ENCODE results near the gene CACNB2.

The CACNB2 gene

DNA sequence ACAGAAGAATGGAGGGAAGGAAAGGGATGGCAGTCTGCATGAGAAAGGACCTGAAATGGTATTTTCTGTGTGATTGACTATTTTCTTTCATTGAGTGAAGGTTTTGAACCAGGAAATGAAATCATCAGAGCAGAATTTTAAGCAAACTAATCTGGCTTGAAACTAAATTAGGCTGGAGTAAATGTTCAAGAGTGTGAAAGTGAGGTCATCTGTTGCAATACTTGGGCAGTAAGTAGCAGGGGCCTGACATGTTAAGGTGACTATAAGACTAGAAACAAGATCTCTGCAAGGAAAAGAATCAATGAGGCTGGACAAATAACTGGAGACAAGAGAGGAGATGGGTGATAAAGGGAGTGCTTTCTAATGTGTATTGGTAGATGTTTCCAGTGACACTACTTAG lies 306.0 kb downstream of the CACNB2 start:
- Histone ChIP-seq H3K36me3 (ENCODE audit: control insufficient read depth, low read depth, low read length) (no peaks in the 10 kb centered on the region), H3K9me3 (ENCODE audit: control insufficient read depth, low read depth, low read length) (no peaks in the 10 kb centered on the region), H3K27me3 (ENCODE audit: control insufficient read depth, insufficient read depth, low read length) (no peaks in the 10 kb centered on the region), H3K4me1 (ENCODE audit: control insufficient read depth, low read depth, low read length) (no peaks in the 10 kb centered on the region), H3K4me3 (ENCODE audit: low read length) (no peak overlapping the region), H3K27ac (ENCODE audit: low read length) (no peak overlapping the region), H3K9ac (ENCODE audit: low read length) (no peak overlapping the region)

DNA sequence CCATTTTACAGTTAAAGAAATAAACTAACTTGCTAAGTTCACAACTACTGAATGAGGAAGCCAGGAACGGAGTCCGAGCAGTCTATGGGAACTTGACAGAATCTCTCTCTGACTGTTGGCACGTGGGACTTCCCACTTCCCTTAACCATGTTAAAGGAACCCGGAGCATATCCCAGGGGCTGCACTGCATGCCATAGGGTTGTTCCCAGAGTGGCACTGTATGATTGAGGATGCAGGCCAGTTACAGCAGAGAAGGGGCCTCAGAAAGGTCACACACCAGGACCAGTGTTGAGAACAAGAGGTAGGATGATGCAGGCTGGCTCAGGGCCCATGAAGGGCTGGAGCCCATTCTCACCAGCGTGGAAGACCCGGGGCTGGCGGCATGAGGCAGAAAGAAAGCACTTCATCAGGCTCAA lies 309.4 kb downstream of the CACNB2 start:
- no peaks in the 10 kb centered on the region for H3K4me1 ChIP-seq (ENCODE audit: control insufficient read depth, low read depth, low read length)
- no peak overlapping the region for H3K9ac ChIP-seq (ENCODE audit: low read length)
- H3K27me3 ChIP-seq (ENCODE audit: control insufficient read depth, insufficient read depth, low read length), result no peaks in the 10 kb centered on the region
- no peak overlapping the region for H3K4me3 ChIP-seq (ENCODE audit: low read length)
- H3K36me3 ChIP-seq (ENCODE audit: control insufficient read depth, low read depth, low read length), result no peaks in the 10 kb centered on the region
- no peaks in the 10 kb centered on the region for H3K9me3 ChIP-seq (ENCODE audit: control insufficient read depth, low read depth, low read length)
- H3K27ac ChIP-seq (ENCODE audit: low read length), result no peak overlapping the region

GRCh38 chr10:18450298-18450697 lies 310.1 kb downstream of the CACNB2 start:
- Histone ChIP-seq H3K27ac (ENCODE audit: low read length) (no peak overlapping the region), H3K27me3 (ENCODE audit: control insufficient read depth, insufficient read depth, low read length) (no peaks in the 10 kb centered on the region), H3K9me3 (ENCODE audit: control insufficient read depth, low read depth, low read length) (no peaks in the 10 kb centered on the region), H3K4me1 (ENCODE audit: control insufficient read depth, low read depth, low read length) (no peaks in the 10 kb centered on the region), H3K9ac (ENCODE audit: low read length) (no peak overlapping the region), H3K4me3 (ENCODE audit: low read length) (no peak overlapping the region), H3K36me3 (ENCODE audit: control insufficient read depth, low read depth, low read length) (no peaks in the 10 kb centered on the region)

GRCh38 chr10:18455086-18455884 lies 315.1 kb downstream of the CACNB2 start:
- H3K27me3 ChIP-seq (ENCODE audit: control insufficient read depth, insufficient read depth, low read length), result no peaks in the 10 kb centered on the region
- H3K4me3 ChIP-seq (ENCODE audit: low read length), result no peak overlapping the region
- H3K9ac ChIP-seq (ENCODE audit: low read length), result no peak overlapping the region
- no peak overlapping the region for H3K27ac ChIP-seq (ENCODE audit: low read length)
- H3K4me1 ChIP-seq (ENCODE audit: control insufficient read depth, low read depth, low read length), result no peaks in the 10 kb centered on the region
- no peaks in the 10 kb centered on the region for H3K36me3 ChIP-seq (ENCODE audit: control insufficient read depth, low read depth, low read length)
- H3K9me3 ChIP-seq (ENCODE audit: control insufficient read depth, low read depth, low read length), result no peaks in the 10 kb centered on the region

DNA sequence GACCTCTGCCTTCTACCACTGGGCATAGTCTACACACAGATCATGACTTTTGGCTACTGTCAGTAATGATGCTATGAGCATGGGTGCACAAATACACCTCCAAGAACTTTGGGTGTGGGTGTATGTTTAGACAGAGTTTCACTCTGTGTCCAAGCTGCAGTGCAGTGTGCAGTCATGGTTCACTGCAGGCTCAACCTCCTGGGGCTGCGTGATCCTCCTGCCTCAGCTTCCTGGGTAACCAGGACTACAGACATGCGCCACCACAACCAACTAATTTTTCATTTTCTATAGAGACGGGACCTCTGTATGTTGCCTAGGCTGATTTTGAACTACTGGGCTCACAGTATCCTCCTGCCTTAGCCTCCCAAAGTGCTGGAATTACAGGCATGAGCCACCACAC lies 316.8 kb downstream of the CACNB2 start:
- H3K27me3 ChIP-seq (ENCODE audit: control insufficient read depth, insufficient read depth, low read length), result no peaks in the 10 kb centered on the region
- no peaks in the 10 kb centered on the region for H3K36me3 ChIP-seq (ENCODE audit: control insufficient read depth, low read depth, low read length)
- H3K4me3 ChIP-seq (ENCODE audit: low read length), result no peak overlapping the region
- no peak overlapping the region for H3K27ac ChIP-seq (ENCODE audit: low read length)
- H3K9ac ChIP-seq (ENCODE audit: low read length), result no peak overlapping the region
- H3K4me1 ChIP-seq (ENCODE audit: control insufficient read depth, low read depth, low read length), result no peaks in the 10 kb centered on the region
- H3K9me3 ChIP-seq (ENCODE audit: control insufficient read depth, low read depth, low read length), result no peaks in the 10 kb centered on the region

DNA sequence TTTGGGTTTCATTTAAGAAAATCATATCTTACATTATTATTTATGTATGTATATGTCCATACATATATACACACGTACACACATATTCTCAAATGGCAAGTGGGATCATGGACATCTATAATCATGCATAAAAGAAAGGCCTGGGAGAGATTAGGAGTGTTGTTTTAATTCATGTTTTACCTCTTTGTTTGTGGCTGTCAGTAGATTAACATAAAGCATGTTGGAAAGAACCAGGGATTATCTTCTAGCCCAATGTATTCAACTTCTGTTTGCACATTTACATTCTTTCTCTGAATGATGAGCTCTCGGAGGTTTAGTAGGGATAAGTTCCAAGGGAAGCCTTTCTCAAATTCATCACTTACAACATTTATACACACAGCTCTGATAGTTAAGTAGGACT lies 319.8 kb downstream of the CACNB2 start:
- H3K27ac ChIP-seq (ENCODE audit: low read length), result no peak overlapping the region
- H3K9ac ChIP-seq (ENCODE audit: low read length), result no peak overlapping the region
- H3K4me1 ChIP-seq (ENCODE audit: control insufficient read depth, low read depth, low read length), result no peaks in the 10 kb centered on the region
- no peaks in the 10 kb centered on the region for H3K9me3 ChIP-seq (ENCODE audit: control insufficient read depth, low read depth, low read length)
- H3K27me3 ChIP-seq (ENCODE audit: control insufficient read depth, insufficient read depth, low read length), result no peaks in the 10 kb centered on the region
- no peaks in the 10 kb centered on the region for H3K36me3 ChIP-seq (ENCODE audit: control insufficient read depth, low read depth, low read length)
- no peak overlapping the region for H3K4me3 ChIP-seq (ENCODE audit: low read length)

DNA sequence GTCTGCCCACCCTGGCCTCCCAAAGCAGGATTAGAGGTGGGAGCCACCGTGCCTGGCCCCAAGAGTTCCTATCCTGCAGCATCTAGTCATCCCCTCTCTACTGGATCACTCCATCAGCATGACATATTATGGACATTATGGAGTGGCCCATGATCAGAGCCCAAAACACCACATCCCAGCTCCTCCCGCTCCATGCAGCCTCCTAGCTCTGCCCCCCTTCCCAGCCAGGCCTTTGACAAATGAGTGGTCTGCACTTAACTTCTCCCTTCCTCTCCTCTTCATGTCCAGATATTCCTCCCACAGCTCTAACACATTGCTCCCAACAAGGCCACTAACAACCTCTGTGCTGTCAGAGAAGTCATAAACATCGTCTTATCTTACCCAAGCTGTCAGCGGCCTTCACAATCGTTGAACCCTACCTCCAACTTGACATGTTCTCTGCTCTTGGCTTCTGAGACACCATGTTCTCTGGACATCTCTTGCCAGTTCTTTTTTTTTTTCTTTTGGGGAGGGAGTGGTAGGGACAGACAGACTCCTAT lies 323.5 kb downstream of the CACNB2 start:
- no peak overlapping the region for H3K9ac ChIP-seq (ENCODE audit: low read length)
- H3K36me3 ChIP-seq (ENCODE audit: control insufficient read depth, low read depth, low read length), result no peaks in the 10 kb centered on the region
- H3K27ac ChIP-seq (ENCODE audit: low read length), result no peak overlapping the region
- H3K4me3 ChIP-seq (ENCODE audit: low read length), result no peak overlapping the region
- H3K27me3 ChIP-seq (ENCODE audit: control insufficient read depth, insufficient read depth, low read length), result no peaks in the 10 kb centered on the region
- H3K4me1 ChIP-seq (ENCODE audit: control insufficient read depth, low read depth, low read length), result no peaks in the 10 kb centered on the region
- H3K9me3 ChIP-seq (ENCODE audit: control insufficient read depth, low read depth, low read length), result no peaks in the 10 kb centered on the region

DNA sequence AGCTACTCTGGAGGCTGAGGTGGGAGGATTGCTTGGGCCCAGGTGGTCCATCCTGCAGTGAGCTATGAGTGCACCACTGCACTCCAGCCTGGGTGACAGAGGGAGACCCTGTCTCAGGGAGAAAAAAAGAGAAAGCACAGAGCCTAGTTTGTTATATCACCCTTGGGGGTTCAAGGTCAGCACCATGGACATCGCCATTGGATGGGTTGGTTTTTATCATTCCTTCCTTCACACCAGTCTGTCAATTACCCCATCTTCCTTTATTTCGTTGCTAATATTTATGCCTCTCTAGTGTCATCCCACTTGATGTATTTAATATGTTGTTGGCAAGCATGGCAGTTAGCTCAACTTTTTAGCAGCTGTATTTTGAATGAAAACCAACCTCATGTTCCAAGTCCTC lies 328.9 kb downstream of the CACNB2 start:
- Histone ChIP-seq H3K36me3 (ENCODE audit: control insufficient read depth, low read depth, low read length) (no peaks in the 10 kb centered on the region), H3K4me1 (ENCODE audit: control insufficient read depth, low read depth, low read length) (no peaks in the 10 kb centered on the region), H3K9ac (ENCODE audit: low read length) (no peak overlapping the region), H3K4me3 (ENCODE audit: low read length) (no peak overlapping the region), H3K9me3 (ENCODE audit: control insufficient read depth, low read depth, low read length) (no peaks in the 10 kb centered on the region), H3K27ac (ENCODE audit: low read length) (no peak overlapping the region), H3K27me3 (ENCODE audit: control insufficient read depth, insufficient read depth, low read length) (no peaks in the 10 kb centered on the region)

DNA sequence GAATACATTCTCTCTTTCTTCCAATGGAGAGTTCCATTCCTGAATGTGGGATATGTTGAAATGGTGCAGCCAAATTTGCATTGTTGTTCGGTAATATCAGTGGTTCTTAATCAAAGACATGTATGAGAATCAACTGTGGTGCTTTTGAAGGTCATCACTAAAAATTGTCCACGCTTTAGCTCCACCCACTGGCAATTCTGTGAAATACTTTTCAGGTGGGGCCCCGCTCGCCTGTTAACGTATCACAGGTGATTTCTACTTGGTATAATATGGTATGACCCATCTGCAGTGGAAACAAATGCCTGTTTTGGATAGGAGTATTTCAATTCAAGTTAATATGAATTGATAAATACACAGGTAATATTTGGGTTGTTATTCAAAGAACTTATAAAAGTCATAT lies 332.8 kb downstream of the CACNB2 start:
- Histone ChIP-seq H3K4me3 (ENCODE audit: low read length) (no peak overlapping the region), H3K36me3 (ENCODE audit: control insufficient read depth, low read depth, low read length) (no peaks in the 10 kb centered on the region), H3K4me1 (ENCODE audit: control insufficient read depth, low read depth, low read length) (no peaks in the 10 kb centered on the region), H3K27me3 (ENCODE audit: control insufficient read depth, insufficient read depth, low read length) (no peaks in the 10 kb centered on the region), H3K9ac (ENCODE audit: low read length) (no peak overlapping the region), H3K27ac (ENCODE audit: low read length) (no peak overlapping the region), H3K9me3 (ENCODE audit: control insufficient read depth, low read depth, low read length) (no peaks in the 10 kb centered on the region)

- no peaks in the 10 kb centered on the region for H3K4me1 ChIP-seq (ENCODE audit: control insufficient read depth, low read depth, low read length)
- no peaks in the 10 kb centered on the region for H3K9me3 ChIP-seq (ENCODE audit: control insufficient read depth, low read depth, low read length)
- H3K4me3 ChIP-seq (ENCODE audit: low read length), result no peak overlapping the region
- no peaks in the 10 kb centered on the region for H3K27me3 ChIP-seq (ENCODE audit: control insufficient read depth, insufficient read depth, low read length)
- H3K9ac ChIP-seq (ENCODE audit: low read length), result no peak overlapping the region
- H3K27ac ChIP-seq (ENCODE audit: low read length), result no peak overlapping the region
- no peaks in the 10 kb centered on the region for H3K36me3 ChIP-seq (ENCODE audit: control insufficient read depth, low read depth, low read length)
Measured at GRCh38 chr10:18473424-18474117, 333.3 kb downstream of the CACNB2 start.

DNA sequence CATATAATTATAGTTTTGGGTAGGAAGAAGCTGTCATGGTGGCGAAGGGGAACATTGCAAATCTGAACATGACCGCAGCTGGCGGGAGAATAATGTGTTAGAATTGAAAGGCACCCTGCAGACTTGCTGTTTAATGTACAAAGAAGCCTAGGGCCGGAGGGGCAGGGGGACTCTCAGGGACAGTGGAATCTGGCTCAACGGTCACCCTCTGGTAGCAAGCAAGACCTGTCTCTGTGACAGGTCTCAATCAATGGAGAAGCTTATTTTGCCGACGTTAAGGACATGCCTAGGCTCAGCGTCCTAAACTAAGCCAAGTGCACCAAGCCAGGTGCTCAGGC lies 333.9 kb downstream of the CACNB2 start:
- Histone ChIP-seq H3K27me3 (ENCODE audit: control insufficient read depth, insufficient read depth, low read length) (no peaks in the 10 kb centered on the region), H3K4me3 (ENCODE audit: low read length) (no peak overlapping the region), H3K9me3 (ENCODE audit: control insufficient read depth, low read depth, low read length) (no peaks in the 10 kb centered on the region), H3K9ac (ENCODE audit: low read length) (no peak overlapping the region), H3K4me1 (ENCODE audit: control insufficient read depth, low read depth, low read length) (no peaks in the 10 kb centered on the region), H3K36me3 (ENCODE audit: control insufficient read depth, low read depth, low read length) (no peaks in the 10 kb centered on the region), H3K27ac (ENCODE audit: low read length) (no peak overlapping the region)
